ENCODE data around the gene NAT9. TPM values are rescaled to one million over a fixed set of nuclear protein-coding genes. Genes with fewer than 3 reads are reported as not detected.
A peak's percentile ranks its signal among the peaks of the same experiment; 100 is the strongest.

Gene NAT9
- total RNA-seq, 1 donor from 2014 or later: 48.9 TPM

DNA sequence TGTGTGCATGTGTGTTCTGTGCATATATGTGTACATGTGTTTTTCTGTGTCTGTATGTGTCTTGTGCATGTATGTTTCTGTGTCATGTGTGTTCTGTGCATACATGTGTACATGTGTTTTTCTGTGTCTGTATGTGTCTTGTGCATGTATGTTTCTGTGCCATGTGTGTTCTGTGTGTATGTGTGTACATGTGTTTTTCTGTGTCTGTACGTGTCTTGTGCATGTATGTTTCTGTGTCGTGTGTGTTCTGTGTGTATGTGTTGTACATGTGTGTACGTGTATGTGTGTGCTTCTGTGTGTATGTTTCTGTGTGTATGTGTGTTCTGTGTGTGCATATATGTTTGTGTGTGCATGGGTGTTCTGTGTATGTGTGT is 47.5 kb downstream of the NAT9 start:
- no peak for DNase-seq (ENCODE audit: low spot score)
- Mint-ChIP-seq H3K4me1 (ENCODE audit: low read depth) (no peaks in the 10 kb centered on the region), H3K9me3 (ENCODE audit: low read depth) (no peaks in the 10 kb centered on the region), H3K36me3 (ENCODE audit: low read depth) (no peaks in the 10 kb centered on the region), H3K4me3 (ENCODE audit: unreplicated experiment) (no peak overlapping the region), H3K27ac (ENCODE audit: unreplicated experiment) (no peak overlapping the region), H3K27me3 (ENCODE audit: low read depth) (peaks cover 17% of the 10 kb centered on the region)
- TF ChIP-seq, protein P1, sequence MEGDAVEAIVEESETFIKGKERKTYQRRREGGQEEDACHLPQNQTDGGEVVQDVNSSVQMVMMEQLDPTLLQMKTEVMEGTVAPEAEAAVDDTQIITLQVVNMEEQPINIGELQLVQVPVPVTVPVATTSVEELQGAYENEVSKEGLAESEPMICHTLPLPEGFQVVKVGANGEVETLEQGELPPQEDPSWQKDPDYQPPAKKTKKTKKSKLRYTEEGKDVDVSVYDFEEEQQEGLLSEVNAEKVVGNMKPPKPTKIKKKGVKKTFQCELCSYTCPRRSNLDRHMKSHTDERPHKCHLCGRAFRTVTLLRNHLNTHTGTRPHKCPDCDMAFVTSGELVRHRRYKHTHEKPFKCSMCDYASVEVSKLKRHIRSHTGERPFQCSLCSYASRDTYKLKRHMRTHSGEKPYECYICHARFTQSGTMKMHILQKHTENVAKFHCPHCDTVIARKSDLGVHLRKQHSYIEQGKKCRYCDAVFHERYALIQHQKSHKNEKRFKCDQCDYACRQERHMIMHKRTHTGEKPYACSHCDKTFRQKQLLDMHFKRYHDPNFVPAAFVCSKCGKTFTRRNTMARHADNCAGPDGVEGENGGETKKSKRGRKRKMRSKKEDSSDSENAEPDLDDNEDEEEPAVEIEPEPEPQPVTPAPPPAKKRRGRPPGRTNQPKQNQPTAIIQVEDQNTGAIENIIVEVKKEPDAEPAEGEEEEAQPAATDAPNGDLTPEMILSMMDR (IDR thresholded peaks at IDR 0.05): no peak

- DNase-seq (ENCODE audit: low spot score): no peak
- H3K27ac Mint-ChIP-seq (ENCODE audit: unreplicated experiment): no peak overlapping the region
- H3K9me3 Mint-ChIP-seq (ENCODE audit: low read depth): no peaks in the 10 kb centered on the region
- H3K4me1 Mint-ChIP-seq (ENCODE audit: low read depth): no peaks in the 10 kb centered on the region
- H3K4me3 Mint-ChIP-seq (ENCODE audit: unreplicated experiment): no peak overlapping the region
- TF ChIP-seq, protein P1 (IDR thresholded peaks at IDR 0.05): no peak
- H3K27me3 Mint-ChIP-seq (ENCODE audit: low read depth): peaks cover 18% of the 10 kb centered on the region
- H3K36me3 Mint-ChIP-seq (ENCODE audit: low read depth): no peaks in the 10 kb centered on the region
These were observed 48.0 kb downstream of the NAT9 start for GRCh38 chr17:74728033-74728701.

DNA sequence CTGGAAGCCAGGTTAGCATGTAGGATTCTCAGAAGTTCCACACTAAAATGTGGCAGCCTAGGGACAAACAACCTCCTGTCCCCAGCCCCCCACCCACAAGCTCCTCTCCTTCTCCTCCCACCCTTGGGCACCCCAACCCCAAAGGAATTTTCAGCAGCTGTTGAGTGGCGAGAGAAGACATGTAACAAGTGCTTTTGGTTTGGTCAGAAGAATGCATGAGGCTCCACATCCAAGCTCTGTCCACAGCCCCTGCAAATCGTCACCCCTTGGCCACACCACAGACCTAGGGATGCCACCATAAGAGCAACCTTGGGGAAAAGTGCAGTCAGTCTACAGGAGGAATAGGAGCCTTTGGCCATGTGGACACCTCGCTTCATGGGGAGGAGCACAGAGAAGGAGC is 51.0 kb downstream of the NAT9 start:
- TF ChIP-seq, protein P1 (IDR thresholded peaks at IDR 0.05): no peak
- Mint-ChIP-seq H3K27me3 (ENCODE audit: low read depth) (peaks cover 35% of the 10 kb centered on the region), H3K36me3 (ENCODE audit: low read depth) (no peaks in the 10 kb centered on the region), H3K4me1 (ENCODE audit: low read depth) (no peaks in the 10 kb centered on the region), H3K9me3 (ENCODE audit: low read depth) (peaks cover 6% of the 10 kb centered on the region), H3K27ac (ENCODE audit: unreplicated experiment) (no peak overlapping the region), H3K4me3 (ENCODE audit: unreplicated experiment) (no peak overlapping the region)
- no peak for DNase-seq (ENCODE audit: low spot score)

GRCh38 chr17:74723891-74724290 is 52.3 kb downstream of the NAT9 start:
- Mint-ChIP-seq H3K27ac (ENCODE audit: unreplicated experiment) (no peak overlapping the region), H3K9me3 (ENCODE audit: low read depth) (peaks cover 6% of the 10 kb centered on the region), H3K27me3 (ENCODE audit: low read depth) (peaks cover 36% of the 10 kb centered on the region), H3K4me1 (ENCODE audit: low read depth) (no peaks in the 10 kb centered on the region), H3K4me3 (ENCODE audit: unreplicated experiment) (no peak overlapping the region), H3K36me3 (ENCODE audit: low read depth) (no peaks in the 10 kb centered on the region)
- TF ChIP-seq, protein P1 (IDR thresholded peaks at IDR 0.05): no peak
- DNase-seq (ENCODE audit: low spot score): no peak

GRCh38 chr17:74722782-74723181 is 53.4 kb downstream of the NAT9 start:
- no peak for DNase-seq (ENCODE audit: low spot score)
- Mint-ChIP-seq H3K4me3 (ENCODE audit: unreplicated experiment) (no peak overlapping the region), H3K4me1 (ENCODE audit: low read depth) (no peaks in the 10 kb centered on the region), H3K9me3 (ENCODE audit: low read depth) (peaks cover 6% of the 10 kb centered on the region), H3K36me3 (ENCODE audit: low read depth) (no peaks in the 10 kb centered on the region), H3K27ac (ENCODE audit: unreplicated experiment) (no peak overlapping the region), H3K27me3 (ENCODE audit: low read depth) (peaks cover 39% of the 10 kb centered on the region)
- TF ChIP-seq, protein P1 (IDR thresholded peaks at IDR 0.05): no peak

Small RNA genes within 50 kb of the gene (microRNA-seq; reads per million reads assigned to microRNA genes)
- gene MIR3615 (ENCODE audit: borderline number of aligned reads): 138 reads per million, percentile 61 among the genes with 10 or more reads in this experiment

Other genes with a start within 250 kb of the NAT9 start
- gene CD300LB, start 244.9 kb downstream of the NAT9 start, total RNA-seq: not detected in 3 replicates
- gene CD300C, start 230.2 kb downstream of the NAT9 start, total RNA-seq: not detected in 3 replicates
- not detected in 3 replicates for gene CD300H, start 208.8 kb downstream of the NAT9 start, total RNA-seq
- gene CD300LD, start 184.1 kb downstream of the NAT9 start, total RNA-seq: not detected in 3 replicates
- gene CD300E, start 152.6 kb downstream of the NAT9 start, total RNA-seq: not detected in 3 replicates
- not detected in 3 replicates for gene CD300LF, start 63.4 kb downstream of the NAT9 start, total RNA-seq
- 0.15 TPM in 1 of 3 replicates, not detected in the others for gene RAB37, start 39.1 kb downstream of the NAT9 start, total RNA-seq
- gene NHERF1, start 27.7 kb downstream of the NAT9 start, total RNA-seq: 98.7 to 108 TPM (median 98.7 TPM) in 3 replicates
- gene GRIN2C, start 83.5 kb upstream of the NAT9 start, total RNA-seq: 0.07 to 0.28 TPM in 2 of 3 replicates, not detected in the other
- 7.2 to 11.6 TPM (median 9.0 TPM) in 3 replicates for gene FDXR, start 96.6 kb upstream of the NAT9 start, total RNA-seq
- gene FADS6, start 117.3 kb upstream of the NAT9 start, total RNA-seq: not detected in 3 replicates
- gene USH1G, start 146.9 kb upstream of the NAT9 start, total RNA-seq: not detected in 3 replicates
- not detected in 3 replicates for gene OTOP2, start 147.9 kb upstream of the NAT9 start, total RNA-seq
- not detected in 3 replicates for gene OTOP3, start 159.6 kb upstream of the NAT9 start, total RNA-seq
- 4.7 to 7.7 TPM (median 5.2 TPM) in 3 replicates for gene HID1, start 196.4 kb upstream of the NAT9 start, total RNA-seq
- 32.7 to 51.1 TPM (median 51.0 TPM) in 3 replicates for gene CDR2L, start 211.3 kb upstream of the NAT9 start, total RNA-seq
- gene MRPL58, start 236.3 kb upstream of the NAT9 start, total RNA-seq: 18.9 to 25.7 TPM (median 19.8 TPM) in 3 replicates

All from chondrocyte (in vitro differentiated cells).